HL-60 (cell line): ENCODE data around the gene PKN2.

ENCODE experiments used
- TF ChIP-seq, protein P1 (sequence below): IDR thresholded peaks from one replicate; pipeline ENCODE4 v1.5.1; 2011; ENCODE audit warnings: low read length, control low read depth, inconsistent platforms; ENCODE audit not compliant: insufficient read depth
- TF ChIP-seq, protein P2 (sequence below): IDR thresholded peaks from 2 replicates; pipeline ENCODE4 v1.6.1; 2012; ENCODE audit warnings: low read depth; ENCODE audit not compliant: insufficient replicate concordance

DNA sequence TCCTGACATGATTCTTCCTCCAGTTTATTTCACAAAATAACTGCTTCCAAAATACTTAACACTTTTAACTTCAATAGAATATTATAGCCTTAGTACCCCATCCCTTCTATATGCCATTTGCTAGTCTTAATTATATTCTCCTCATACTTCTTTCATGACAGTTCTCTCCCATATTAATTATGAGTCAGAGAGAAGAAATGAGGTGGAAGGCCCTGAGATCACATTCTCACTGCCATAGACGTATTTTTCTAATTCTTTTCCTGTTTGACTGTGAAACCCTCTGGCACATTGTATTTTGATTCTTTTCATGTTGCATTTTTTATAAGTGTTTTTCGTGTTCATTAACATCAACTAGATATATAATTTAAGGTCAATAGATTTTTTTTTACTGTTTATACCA, 118.9 kb downstream of the PKN2 start:
- TF ChIP-seq, protein P1, sequence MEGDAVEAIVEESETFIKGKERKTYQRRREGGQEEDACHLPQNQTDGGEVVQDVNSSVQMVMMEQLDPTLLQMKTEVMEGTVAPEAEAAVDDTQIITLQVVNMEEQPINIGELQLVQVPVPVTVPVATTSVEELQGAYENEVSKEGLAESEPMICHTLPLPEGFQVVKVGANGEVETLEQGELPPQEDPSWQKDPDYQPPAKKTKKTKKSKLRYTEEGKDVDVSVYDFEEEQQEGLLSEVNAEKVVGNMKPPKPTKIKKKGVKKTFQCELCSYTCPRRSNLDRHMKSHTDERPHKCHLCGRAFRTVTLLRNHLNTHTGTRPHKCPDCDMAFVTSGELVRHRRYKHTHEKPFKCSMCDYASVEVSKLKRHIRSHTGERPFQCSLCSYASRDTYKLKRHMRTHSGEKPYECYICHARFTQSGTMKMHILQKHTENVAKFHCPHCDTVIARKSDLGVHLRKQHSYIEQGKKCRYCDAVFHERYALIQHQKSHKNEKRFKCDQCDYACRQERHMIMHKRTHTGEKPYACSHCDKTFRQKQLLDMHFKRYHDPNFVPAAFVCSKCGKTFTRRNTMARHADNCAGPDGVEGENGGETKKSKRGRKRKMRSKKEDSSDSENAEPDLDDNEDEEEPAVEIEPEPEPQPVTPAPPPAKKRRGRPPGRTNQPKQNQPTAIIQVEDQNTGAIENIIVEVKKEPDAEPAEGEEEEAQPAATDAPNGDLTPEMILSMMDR = no peak
- TF ChIP-seq, protein P2, sequence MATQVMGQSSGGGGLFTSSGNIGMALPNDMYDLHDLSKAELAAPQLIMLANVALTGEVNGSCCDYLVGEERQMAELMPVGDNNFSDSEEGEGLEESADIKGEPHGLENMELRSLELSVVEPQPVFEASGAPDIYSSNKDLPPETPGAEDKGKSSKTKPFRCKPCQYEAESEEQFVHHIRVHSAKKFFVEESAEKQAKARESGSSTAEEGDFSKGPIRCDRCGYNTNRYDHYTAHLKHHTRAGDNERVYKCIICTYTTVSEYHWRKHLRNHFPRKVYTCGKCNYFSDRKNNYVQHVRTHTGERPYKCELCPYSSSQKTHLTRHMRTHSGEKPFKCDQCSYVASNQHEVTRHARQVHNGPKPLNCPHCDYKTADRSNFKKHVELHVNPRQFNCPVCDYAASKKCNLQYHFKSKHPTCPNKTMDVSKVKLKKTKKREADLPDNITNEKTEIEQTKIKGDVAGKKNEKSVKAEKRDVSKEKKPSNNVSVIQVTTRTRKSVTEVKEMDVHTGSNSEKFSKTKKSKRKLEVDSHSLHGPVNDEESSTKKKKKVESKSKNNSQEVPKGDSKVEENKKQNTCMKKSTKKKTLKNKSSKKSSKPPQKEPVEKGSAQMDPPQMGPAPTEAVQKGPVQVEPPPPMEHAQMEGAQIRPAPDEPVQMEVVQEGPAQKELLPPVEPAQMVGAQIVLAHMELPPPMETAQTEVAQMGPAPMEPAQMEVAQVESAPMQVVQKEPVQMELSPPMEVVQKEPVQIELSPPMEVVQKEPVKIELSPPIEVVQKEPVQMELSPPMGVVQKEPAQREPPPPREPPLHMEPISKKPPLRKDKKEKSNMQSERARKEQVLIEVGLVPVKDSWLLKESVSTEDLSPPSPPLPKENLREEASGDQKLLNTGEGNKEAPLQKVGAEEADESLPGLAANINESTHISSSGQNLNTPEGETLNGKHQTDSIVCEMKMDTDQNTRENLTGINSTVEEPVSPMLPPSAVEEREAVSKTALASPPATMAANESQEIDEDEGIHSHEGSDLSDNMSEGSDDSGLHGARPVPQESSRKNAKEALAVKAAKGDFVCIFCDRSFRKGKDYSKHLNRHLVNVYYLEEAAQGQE = no peak
